RPMI7951 (cell line): Measurements from ENCODE around the gene MPO. TPM values are rescaled to one million over a fixed set of nuclear protein-coding genes. Genes with fewer than 3 reads are reported as not detected.

Experiments used
- DNase-seq: peaks from one replicate; pipeline ENCODE4 v3.0.0-alpha.2; 2012; ENCODE audit warnings: low read depth
- total RNA-seq: library from RNA; depleted of rRNA; stranded (reverse); fragments of >200 nt; shearing (Covaris generic); gene quantifications from 2 replicates; pipeline ENCODE4 v1.2.3, GENCODE V29; 2014; rRNA removed

The MPO gene
- total RNA-seq, 1 experiment from 2014 or later: 0.12 TPM

DNA sequence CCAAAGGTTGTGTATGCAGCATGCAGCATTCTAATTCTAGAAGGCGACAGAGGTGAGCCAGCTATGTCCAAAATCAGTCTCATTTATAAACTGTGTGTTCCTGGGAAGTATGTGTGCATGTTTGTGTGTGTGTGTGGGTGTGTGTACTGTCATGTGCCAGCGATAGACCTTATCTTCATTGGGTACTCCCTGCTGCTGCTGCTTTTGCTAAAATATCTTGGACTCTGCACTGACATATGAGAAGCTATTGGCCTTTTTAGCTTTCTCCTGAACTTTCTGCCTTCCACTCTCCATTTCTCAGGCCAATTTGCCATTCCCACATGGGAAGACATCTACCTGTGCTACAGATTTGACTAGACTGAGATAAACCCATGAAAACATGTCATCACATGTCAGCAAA is 44.3 kb downstream of the MPO start:
- no peak for DNase-seq

- DNase-seq: no peak
These were observed 44.9 kb downstream of the MPO start for GRCh38 chr17:58235821-58236220.

GRCh38 chr17:58234512-58234911 is 46.2 kb downstream of the MPO start:
- DNase-seq: no peak

DNA sequence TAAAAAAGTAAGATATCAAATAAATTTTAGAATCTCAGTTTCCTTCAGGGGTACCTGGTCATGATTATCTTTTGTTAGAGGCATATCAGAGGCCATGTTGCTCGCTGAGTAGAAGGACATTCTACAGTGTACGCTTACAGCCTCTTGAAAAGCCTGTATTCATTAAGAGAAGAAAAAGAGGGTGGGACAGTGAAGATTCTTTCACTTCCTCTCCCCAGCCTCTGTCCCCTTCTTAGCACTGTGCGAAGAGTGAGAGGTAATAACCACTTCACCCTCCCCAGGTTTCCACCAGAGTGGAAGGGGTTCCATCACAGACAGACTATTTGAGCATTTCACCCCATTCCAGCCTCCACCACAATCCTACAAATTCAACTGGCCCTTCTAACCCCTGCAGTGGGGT is 47.2 kb downstream of the MPO start:
- DNase-seq: no peak

- peak; percentile 60 for DNase-seq
These were observed 48.0 kb downstream of the MPO start for GRCh38 chr17:58232707-58233156.

GRCh38 chr17:58231641-58232040 is 49.1 kb downstream of the MPO start:
- peak; percentile 46 for DNase-seq

- no peak for DNase-seq
These were observed 50.9 kb downstream of the MPO start for GRCh38 chr17:58229881-58230280.

GRCh38 chr17:58229384-58229783 is 51.4 kb downstream of the MPO start:
- no peak for DNase-seq

DNA sequence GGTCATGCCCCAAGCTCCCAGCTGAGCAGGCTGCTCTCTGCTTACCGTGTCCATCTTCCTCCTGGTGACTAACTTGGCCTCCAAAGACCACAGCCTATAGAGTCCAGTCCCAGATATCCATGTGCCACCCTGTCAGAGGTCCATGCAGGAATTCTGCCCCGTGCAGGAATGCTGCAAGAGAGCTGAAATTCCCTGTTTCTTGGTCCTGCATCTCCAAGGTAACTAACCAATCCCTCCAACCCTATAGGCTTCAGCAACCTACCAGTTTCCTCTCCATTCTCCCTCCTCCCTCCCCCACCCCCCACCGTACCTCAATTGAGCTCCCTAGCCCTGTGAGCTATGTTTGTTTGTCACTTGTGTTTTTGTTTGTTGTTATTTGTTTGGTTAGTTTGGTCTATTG is 52.1 kb downstream of the MPO start:
- DNase-seq: no peak

DNA sequence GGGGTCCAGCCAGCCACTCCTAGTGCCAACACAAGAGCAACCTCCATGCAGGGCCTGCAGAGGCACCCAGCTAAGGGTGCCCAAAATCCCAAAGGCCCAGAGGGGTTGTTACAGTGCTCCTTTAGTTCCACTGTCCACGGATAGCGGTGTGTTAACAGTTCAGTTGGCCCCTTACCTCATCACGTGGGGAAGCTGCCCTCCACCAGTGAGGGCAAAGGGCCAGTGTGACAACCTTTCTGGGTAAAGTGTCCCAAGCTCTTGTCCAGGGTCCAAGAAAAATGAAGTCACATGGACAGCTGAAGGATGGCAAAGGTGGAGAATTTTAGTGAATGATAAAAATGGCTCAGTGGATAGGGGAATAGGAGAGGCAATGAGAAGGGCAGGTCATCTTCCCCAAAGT is 53.0 kb downstream of the MPO start:
- no peak for DNase-seq

DNA sequence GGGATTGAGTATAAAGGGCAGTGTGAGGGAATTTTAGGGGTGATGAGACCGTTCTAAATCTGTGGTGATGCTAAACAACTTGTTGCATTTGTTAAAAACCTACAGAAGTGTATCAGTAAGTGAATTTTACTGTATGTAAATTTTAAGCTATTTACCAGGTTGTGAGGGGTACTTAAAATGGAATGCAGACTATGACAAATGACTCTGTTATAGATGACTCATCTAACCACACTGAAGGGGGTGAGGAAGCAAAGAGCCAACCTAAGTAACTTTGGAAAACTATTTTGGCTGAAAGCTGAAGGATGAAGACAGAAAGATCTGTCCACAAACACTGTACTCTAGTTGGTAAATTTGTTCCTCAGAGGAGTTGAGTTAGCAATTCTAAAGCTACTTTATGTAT is 56.4 kb downstream of the MPO start:
- DNase-seq: peak; percentile 73

Other genes starting within 250 kb of the MPO start
- gene DYNLL2, start 197.5 kb downstream of the MPO start, total RNA-seq: 7.6 and 8.0 TPM in 2 replicates
- not detected in 2 replicates for gene OR4D1, start 132.6 kb downstream of the MPO start, total RNA-seq
- not detected in 2 replicates for gene OR4D2, start 114.0 kb downstream of the MPO start, total RNA-seq
- gene EPX, start 88.2 kb downstream of the MPO start, total RNA-seq: not detected in 2 replicates
- gene MKS1, start 61.7 kb downstream of the MPO start, total RNA-seq: 8.8 and 15.7 TPM in 2 replicates
- gene LPO, start 42.4 kb downstream of the MPO start, total RNA-seq: not detected in 2 replicates
- gene TSPOAP1, start 47.9 kb upstream of the MPO start, total RNA-seq: 0.68 and 0.84 TPM in 2 replicates
- gene SUPT4H1, start 71.3 kb upstream of the MPO start, total RNA-seq: 61.0 and 61.4 TPM in 2 replicates
- gene RNF43, start 136.6 kb upstream of the MPO start, total RNA-seq: 0.12 TPM in 1 of 2 replicates, not detected in the other
- gene HSF5, start 207.5 kb upstream of the MPO start, total RNA-seq: not detected in 2 replicates
- gene MTMR4, start 233.7 kb upstream of the MPO start, total RNA-seq: 28.9 and 32.8 TPM in 2 replicates